GM23338 (cell line): ENCODE data around the gene FAM174A. TPM values are rescaled to one million over a fixed set of nuclear protein-coding genes. Genes with fewer than 3 reads are reported as not detected.

Experiments used
- ATAC-seq: fragments of 200-7000 bp; cut with Tn5 transposase; 3 replicates; pipeline ENCODE4 v1.9.1; 2020
- DNase-seq: peaks from one replicate; pipeline ENCODE4 v3.0.0-alpha.2; 2015; ENCODE audit warnings: low spot score
- H2AFZ ChIP-seq: fragments of 200-600 bp; sonication (generic); 2 replicates; pipeline ENCODE4 v1.8.0; 2016; ENCODE audit warnings: antibody characterized with exemption, mild to moderate bottlenecking, moderate library complexity
- H3F3A ChIP-seq: fragments of 200-600 bp; sonication (generic); replicated peaks from 2 replicates; pipeline ENCODE4 v1.8.0; 2017; ENCODE audit warnings: antibody characterized with exemption, mixed run types, low read depth
- H3K27ac ChIP-seq: fragments of 200-600 bp; sonication (generic); 2 replicates; pipeline ENCODE4 v1.6.1; 2016; ENCODE audit warnings: low read depth
- H3K27me3 ChIP-seq: fragments of 200-600 bp; sonication (generic); 2 replicates; pipeline ENCODE4 v1.8.0; 2016; ENCODE audit warnings: mild to moderate bottlenecking, mixed run types, moderate library complexity; ENCODE audit not compliant: insufficient read depth
- H3K36me3 ChIP-seq: fragments of 200-600 bp; sonication (generic); 2 replicates; pipeline ENCODE4 v1.8.0; 2016; ENCODE audit warnings: mild to moderate bottlenecking; ENCODE audit not compliant: insufficient read depth
- H3K4me1 ChIP-seq: fragments of 200-600 bp; sonication (generic); 2 replicates; pipeline ENCODE4 v1.8.0; 2016; ENCODE audit warnings: mild to moderate bottlenecking, moderate library complexity; ENCODE audit not compliant: insufficient read depth
- H3K4me2 ChIP-seq: fragments of 200-600 bp; sonication (generic); 2 replicates; pipeline ENCODE4 v1.7.1; 2017; ENCODE audit warnings: mixed run types
- H3K4me3 ChIP-seq: fragments of 200-600 bp; sonication (generic); 2 replicates; pipeline ENCODE4 v1.6.1; 2016; ENCODE audit warnings: mixed run types
- H3K79me2 ChIP-seq: fragments of 200-600 bp; sonication (generic); replicated peaks from 2 replicates; pipeline ENCODE4 v1.8.0; 2017; ENCODE audit warnings: mild to moderate bottlenecking; ENCODE audit not compliant: insufficient read depth
- H3K9me2 ChIP-seq: fragments of 200-600 bp; sonication (generic); 2 replicates; pipeline ENCODE4 v1.8.0; 2017; ENCODE audit not compliant: insufficient read depth
- H4K20me1 ChIP-seq: fragments of 200-600 bp; sonication (generic); replicated peaks from 2 replicates; pipeline ENCODE4 v1.8.0; 2017; ENCODE audit warnings: mild to moderate bottlenecking; ENCODE audit not compliant: insufficient read depth
- H3K27ac Mint-ChIP-seq: 2 replicates; pipeline ENCODE4 v1.8.0; 2020; ENCODE audit warnings: inconsistent platforms, mild to moderate bottlenecking, moderate library complexity, mixed read lengths
- H3K27me3 Mint-ChIP-seq: 3 replicates; pipeline ENCODE4 v1.8.0; 2022; ENCODE audit warnings: low read depth, mild to moderate bottlenecking, moderate library complexity, mixed read lengths, inconsistent platforms; ENCODE audit not compliant: insufficient read depth, poor library complexity
- H3K36me3 Mint-ChIP-seq: 3 replicates; pipeline ENCODE4 v1.8.0; 2021; ENCODE audit warnings: low read depth, mild to moderate bottlenecking, inconsistent platforms, moderate library complexity, mixed read lengths
- H3K4me1 Mint-ChIP-seq: 3 replicates; pipeline ENCODE4 v1.8.0; 2020; ENCODE audit warnings: mild to moderate bottlenecking, inconsistent platforms, mixed read lengths
- H3K4me3 Mint-ChIP-seq: 3 replicates; pipeline ENCODE4 v1.8.0; 2021; ENCODE audit warnings: moderate library complexity, mild to moderate bottlenecking, inconsistent platforms, mixed read lengths
- H3K9me3 Mint-ChIP-seq: 3 replicates; pipeline ENCODE4 v1.8.0; 2020; ENCODE audit warnings: moderate library complexity, mild to moderate bottlenecking, inconsistent platforms, mixed read lengths
- CREB1 ChIP-seq: fragments of 250-450 bp; sonication (Bioruptor Pico); IDR thresholded peaks from 2 replicates; pipeline ENCODE4 v1.5.0; 2020; ENCODE audit warnings: low read depth, mild to moderate bottlenecking, moderate library complexity
- CTCF ChIP-seq, 2 experiments: fragments of 200-600 bp in 1 of 2; sonication (generic) in 1 of 2; conservative IDR thresholded peaks; 2 replicates each; pipeline versions ENCODE4 v1.5.1 to v1.6.1; 2016 to 2017; ENCODE audit warnings: antibody characterized with exemption in 2 of 2, low read depth in 2 of 2, mild to moderate bottlenecking in 2 of 2, moderate library complexity in 1 of 2
- ETS1 ChIP-seq: IDR thresholded peaks from 2 replicates; pipeline ENCODE4 v1.6.1; 2016; ENCODE audit warnings: antibody characterized with exemption
- EZH2 ChIP-seq: fragments of 200-600 bp; sonication (generic); IDR thresholded peaks from one replicate; pipeline ENCODE4 v1.8.0; 2017; ENCODE audit warnings: antibody characterized with exemption, mild to moderate bottlenecking, low read depth; ENCODE audit not compliant: unreplicated experiment
- EZH2phosphoT487 ChIP-seq: fragments of 200-600 bp; sonication (generic); IDR thresholded peaks from one replicate; pipeline ENCODE4 v1.8.1; 2018; ENCODE audit warnings: antibody characterized with exemption; ENCODE audit not compliant: unreplicated experiment
- JUNB ChIP-seq: IDR thresholded peaks from one replicate; pipeline ENCODE4 v1.6.1; 2016; ENCODE audit warnings: antibody characterized with exemption; ENCODE audit not compliant: unreplicated experiment
- NANOG ChIP-seq: IDR thresholded peaks from 2 replicates; pipeline ENCODE4 v1.6.1; 2016; ENCODE audit warnings: antibody characterized with exemption, borderline replicate concordance
- POLR2AphosphoS5 ChIP-seq: IDR thresholded peaks from 2 replicates; pipeline ENCODE4 v1.6.1; 2016; ENCODE audit warnings: antibody characterized with exemption, low read depth
- REST ChIP-seq: IDR thresholded peaks from one replicate; pipeline ENCODE4 v1.6.1; 2018; ENCODE audit warnings: antibody characterized with exemption; ENCODE audit not compliant: unreplicated experiment
- STAT1 ChIP-seq: IDR thresholded peaks from one replicate; pipeline ENCODE4 v1.6.1; 2016; ENCODE audit warnings: antibody characterized with exemption; ENCODE audit not compliant: unreplicated experiment
- ZNF114 ChIP-seq: fragments of 250-450 bp; sonication (Bioruptor Pico); IDR thresholded peaks from 2 replicates; pipeline ENCODE4 v1.5.0; 2020; ENCODE audit warnings: mild to moderate bottlenecking, moderate library complexity
- ZNF331 ChIP-seq: fragments of 250-450 bp; sonication (Bioruptor Pico); IDR thresholded peaks from 2 replicates; pipeline ENCODE4 v1.5.0; 2020; ENCODE audit warnings: low read depth, mild to moderate bottlenecking, moderate library complexity
- ZNF462 ChIP-seq: fragments of 250-450 bp; sonication (Bioruptor Pico); IDR thresholded peaks from 2 replicates; pipeline ENCODE4 v1.5.0; 2020; ENCODE audit warnings: mild to moderate bottlenecking, moderate library complexity
- polyA plus RNA-seq: library from polyadenylated mRNA; unstranded; fragments of >200 nt; fragmentation: Nextera tagmentation; extraction: Ambion mirVana; gene quantifications from 2 replicates; pipeline ENCODE4 v1.2.1, GENCODE V29; 2016
- total RNA-seq: library from RNA; depleted of rRNA; stranded (reverse); fragments of >200 nt; shearing (Covaris generic); gene quantifications from 2 replicates; pipeline ENCODE4 v1.2.3, GENCODE V29; 2014

The FAM174A gene
- total and polyA plus RNA-seq, 2 experiments from 2014 or later: 5.6 to 9.5 TPM

GRCh38 chr5:100546001-100546400, 10.8 kb downstream of the FAM174A start:
- Mint-ChIP-seq H3K27ac (no peak overlapping the region), H3K4me1 (no peaks in the 10 kb centered on the region), H3K27me3 (no peaks in the 10 kb centered on the region), H3K4me3 (no peak overlapping the region), H3K36me3 (no peaks in the 10 kb centered on the region), H3K9me3 (no peaks in the 10 kb centered on the region)
- Histone ChIP-seq H3F3A (no peaks in the 10 kb centered on the region), H3K79me2 (no peaks in the 10 kb centered on the region), H4K20me1 (peaks cover 10% of the 10 kb centered on the region; the same call in 1 of the 2 replicates), H3K4me3 (no peak overlapping the region), H2AFZ (no peak overlapping the region), H3K4me2 (no peak overlapping the region), H3K9me2 (no peaks in the 10 kb centered on the region), H3K4me1 (no peaks in the 10 kb centered on the region), H3K27me3 (no peaks in the 10 kb centered on the region), H3K36me3 (no peaks in the 10 kb centered on the region), H3K27ac (no peak overlapping the region)
- no peak for ATAC-seq
- DNase-seq: no peak
- TF ChIP-seq JUNB (no peak), CTCF (conservative IDR thresholded peaks at IDR 0.05; ENCODE audit: low read depth in 2 of 2) (no peak), ETS1 (no peak), ZNF114 (CRISPR knock-in tag) (no peak), POLR2AphosphoS5 (no peak), REST (no peak), ZNF462 (CRISPR knock-in tag) (no peak), STAT1 (no peak), CREB1 (CRISPR knock-in tag) (no peak), EZH2 (no peak), EZH2phosphoT487 (no peak), NANOG (no peak), ZNF331 (CRISPR knock-in tag) (no peak)
